SKM-1 treated with dmso at 0.1 percent for 144 hours (cell line): ENCODE results near the gene CC2D2B.
"Not testable (repeated sequence)": the region's sequence is repeated elsewhere in the genome, so short reads cannot be mapped to it uniquely, and the experiment has no call there.

ENCODE experiments used
- DNase-seq: peaks from one replicate; lab custom pipeline; 2025; ENCODE audit not compliant: unreplicated experiment; lab: John Stamatoyannopoulos, UW

CC2D2B gene

GRCh38 chr10:95907456-95908253 lies at the start of gene CC2D2B:
Gene CC2D2B, plus strand, starts transcription at chr10:95907975. Its CDS starts 3,349 bp downstream, at chr10:95911324.
- DNase-seq, result peak; percentile 77

GRCh38 chr10:95860166-95860940 lies 47.4 kb upstream of the CC2D2B start:
- no peak for DNase-seq

GRCh38 chr10:95861386-95861785 lies 46.4 kb upstream of the CC2D2B start:
- no peak for DNase-seq

- DNase-seq, result peak; percentile 64
Measured at GRCh38 chr10:95864906-95865813, 42.6 kb upstream of the CC2D2B start.

GRCh38 chr10:95865814-95866466 lies 41.8 kb upstream of the CC2D2B start:
- DNase-seq, result no peak

GRCh38 chr10:95866467-95866842 lies 41.3 kb upstream of the CC2D2B start:
- no peak for DNase-seq

GRCh38 chr10:95867866-95868265 lies 39.9 kb upstream of the CC2D2B start:
- DNase-seq, result no peak

- no peak for DNase-seq
Measured at GRCh38 chr10:95872158-95872711, 35.5 kb upstream of the CC2D2B start.

GRCh38 chr10:95873139-95873538 lies 34.6 kb upstream of the CC2D2B start:
- no peak for DNase-seq

GRCh38 chr10:95873651-95874050 lies 34.1 kb upstream of the CC2D2B start:
- DNase-seq, result no peak

- not testable (repeated sequence) for DNase-seq
Measured at GRCh38 chr10:95874783-95875182, 33.0 kb upstream of the CC2D2B start.

- no peak for DNase-seq
Measured at GRCh38 chr10:95876756-95877155, 31.0 kb upstream of the CC2D2B start.

- DNase-seq, result no peak
Measured at GRCh38 chr10:95877881-95878280, 29.9 kb upstream of the CC2D2B start.

GRCh38 chr10:95880704-95881103 lies 27.1 kb upstream of the CC2D2B start:
- no peak for DNase-seq

- no peak for DNase-seq
Measured at GRCh38 chr10:95881316-95881715, 26.5 kb upstream of the CC2D2B start.

GRCh38 chr10:95889830-95890229 lies 17.9 kb upstream of the CC2D2B start:
- no peak for DNase-seq

GRCh38 chr10:95896071-95896850 lies 11.5 kb upstream of the CC2D2B start:
- peak; percentile 58 for DNase-seq

GRCh38 chr10:95905897-95906580 lies 1.7 kb upstream of the CC2D2B start:
- DNase-seq, result not testable (repeated sequence)
